GM12801 (cell line): ENCODE measurements around the gene GABARAP.

Experiments
- CTCF ChIP-seq: IDR thresholded peaks from one replicate; pipeline ENCODE4 v1.5.1; 2011; ENCODE audit warnings: control low read depth; ENCODE audit not compliant: insufficient read length; ENCODE audit errors: extremely low read depth

The GABARAP gene

GRCh38 chr17:7221278-7222092, 20.8 kb downstream of the GABARAP start:
- TF ChIP-seq CTCF: no peak

GRCh38 chr17:7220593-7221277, 21.5 kb downstream of the GABARAP start:
- no peak for TF ChIP-seq CTCF

DNA sequence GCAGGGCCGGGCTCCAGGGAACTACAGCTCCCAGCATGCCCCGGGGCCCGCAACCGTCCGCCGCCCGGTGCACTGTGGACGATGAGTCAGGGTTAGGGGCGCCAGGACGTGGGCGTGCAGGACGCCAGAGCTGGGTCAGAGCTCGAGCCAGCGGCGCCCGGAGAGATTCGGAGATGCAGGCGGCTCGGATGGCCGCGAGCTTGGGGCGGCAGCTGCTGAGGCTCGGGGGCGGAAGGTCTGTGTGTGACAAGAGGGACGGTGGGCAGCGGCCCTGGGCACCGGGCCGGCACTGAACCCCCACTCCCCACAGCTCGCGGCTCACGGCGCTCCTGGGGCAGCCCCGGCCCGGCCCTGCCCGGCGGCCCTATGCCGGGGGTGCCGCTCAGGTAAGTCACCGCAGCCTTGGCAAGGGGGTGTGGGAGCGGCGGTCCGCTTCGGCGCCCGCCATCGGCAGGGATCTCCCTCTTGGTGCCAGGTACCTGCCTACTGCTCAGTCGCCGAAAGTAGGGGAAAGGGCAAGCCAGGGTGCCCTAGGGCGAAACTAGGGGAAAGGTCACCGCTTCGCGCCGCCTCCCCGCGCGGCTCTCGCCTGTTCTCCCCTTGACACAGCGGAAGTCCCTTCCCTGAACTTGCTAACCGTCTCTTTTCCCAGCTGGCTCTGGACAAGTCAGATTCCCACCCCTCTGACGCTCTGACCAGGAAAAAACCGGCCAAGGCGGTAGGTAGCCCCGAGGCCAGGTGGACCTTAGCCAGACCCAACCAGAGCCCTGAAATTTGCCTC, 22.2 kb downstream of the GABARAP start, which contains the start of the genes ACADVL and DLG4:
TSS of gene ACADVL (plus strand) at position 127 of the 781 bp plus-strand sequence. CDS start at position 174, 47 bp downstream.
TSS of gene DLG4 (minus strand) at position 25 of the 781 bp plus-strand sequence.
- no peak for TF ChIP-seq CTCF

GRCh38 chr17:7219229-7219811, 22.9 kb downstream of the GABARAP start:
- TF ChIP-seq CTCF: no peak

DNA sequence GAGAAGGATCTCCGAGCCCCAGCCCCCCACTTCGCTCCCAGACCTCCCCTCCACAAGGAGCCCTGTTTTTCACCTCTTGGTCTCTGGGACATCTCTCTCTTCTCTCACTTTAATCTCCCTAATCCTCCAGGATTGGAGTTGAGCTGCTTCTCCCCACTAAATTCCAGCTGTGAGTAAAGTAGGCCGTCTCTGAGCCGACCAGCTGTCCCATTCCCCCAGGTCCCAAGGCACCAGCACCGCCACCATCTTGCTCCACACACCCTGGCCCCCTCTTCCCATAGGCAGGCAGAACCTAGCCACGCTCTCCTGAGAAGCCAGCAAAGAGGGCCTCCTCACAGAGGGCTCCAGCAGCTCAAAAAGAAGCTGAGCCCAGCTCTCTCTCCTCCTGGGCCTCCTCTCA, 23.5 kb downstream of the GABARAP start:
- TF ChIP-seq CTCF: no peak

GRCh38 chr17:7218166-7218565, 24.1 kb downstream of the GABARAP start:
- TF ChIP-seq CTCF: no peak
